ENCODE results near the gene PRR20B. TPM values are rescaled to one million over a fixed set of nuclear protein-coding genes. Genes with fewer than 3 reads are reported as not detected.
"Not testable (repeated sequence)": the region's sequence is repeated elsewhere in the genome, so short reads cannot be mapped to it uniquely, and the experiment has no call there.

PRR20B gene
- not detected for total RNA-seq
- total RNA-seq (2013): not detected

- H3K27me3 ChIP-seq (ENCODE audit: control insufficient read depth, insufficient read depth, low read length); H3K27me3 Mint-ChIP-seq (ENCODE audit: low read depth in 2 of 2); H3K9me3 Mint-ChIP-seq; ATAC-seq; H3K4me3 ChIP-seq (ENCODE audit: low read length); H3K4me3 Mint-ChIP-seq; H3K36me3 Mint-ChIP-seq; H3K9me3 ChIP-seq (ENCODE audit: control insufficient read depth, insufficient read depth, low read length); H3K4me1 ChIP-seq (ENCODE audit: control insufficient read depth, insufficient read depth, low read length); DNase-seq; H3K27ac ChIP-seq (ENCODE audit: low read length); H3K4me1 Mint-ChIP-seq; intact Hi-C loops (cut with micrococcal nuclease); H3K36me3 ChIP-seq (ENCODE audit: control insufficient read depth, insufficient read depth, low read length); H3K27ac Mint-ChIP-seq: not testable (repeated sequence)
- WGBS (ENCODE audit: insufficient coverage): no CpG with 5 or more reads among the region's 22 CpGs
Measured at GRCh38 chr13:57147188-57147587, at the start of gene PRR20B. TSS of gene PRR20B (plus strand) at chr13:57147488. CDS start at chr13:57147875, 387 bp downstream.

GRCh38 chr13:57114945-57115344 lies 32.3 kb upstream of the PRR20B start:
- Histone ChIP-seq H3K36me3 (ENCODE audit: control insufficient read depth, insufficient read depth, low read length) (no peaks in the 10 kb centered on the region), H3K27ac (ENCODE audit: low read length) (no peak overlapping the region), H3K9me3 (ENCODE audit: control insufficient read depth, insufficient read depth, low read length) (peaks cover 20% of the 10 kb centered on the region), H3K4me3 (ENCODE audit: low read length) (no peak overlapping the region), H3K4me1 (ENCODE audit: control insufficient read depth, insufficient read depth, low read length) (no peaks in the 10 kb centered on the region), H3K27me3 (ENCODE audit: control insufficient read depth, insufficient read depth, low read length) (no peaks in the 10 kb centered on the region)
- peaks cover 15 to 32% of the 10 kb centered on the region in 2 donors for H3K9me3 Mint-ChIP-seq
- no peak for DNase-seq
- intact Hi-C loops (cut with micrococcal nuclease): no loop called here
- H3K27me3 Mint-ChIP-seq (ENCODE audit: low read depth in 2 of 2): no peaks in the 10 kb centered on the region
- no peak for TF ChIP-seq CTCF (IDR thresholded peaks at IDR 0.05)
- no peak overlapping the region for H3K4me3 Mint-ChIP-seq
- H3K36me3 Mint-ChIP-seq: peaks cover 14% of the 10 kb centered on the region
- H3K4me1 Mint-ChIP-seq: no peaks in the 10 kb centered on the region
- 94% methylated on average over 2 of the region's 4 CpGs for WGBS (ENCODE audit: insufficient coverage)
- ATAC-seq: no peak
- no peak overlapping the region for H3K27ac Mint-ChIP-seq

- Histone ChIP-seq H3K36me3 (ENCODE audit: control insufficient read depth, insufficient read depth, low read length) (no peaks in the 10 kb centered on the region), H3K4me1 (ENCODE audit: control insufficient read depth, insufficient read depth, low read length) (no peaks in the 10 kb centered on the region), H3K27me3 (ENCODE audit: control insufficient read depth, insufficient read depth, low read length) (no peaks in the 10 kb centered on the region), H3K27ac (ENCODE audit: low read length) (no peak overlapping the region), H3K4me3 (ENCODE audit: low read length) (no peak overlapping the region), H3K9me3 (ENCODE audit: control insufficient read depth, insufficient read depth, low read length) (peaks cover 10% of the 10 kb centered on the region)
- no peak overlapping the region for H3K27ac Mint-ChIP-seq
- DNase-seq (no peak), ATAC-seq (no peak)
- H3K27me3 Mint-ChIP-seq (ENCODE audit: low read depth in 2 of 2): no peaks in the 10 kb centered on the region
- H3K4me3 Mint-ChIP-seq: no peak overlapping the region
- no peak for TF ChIP-seq CTCF (IDR thresholded peaks at IDR 0.05)
- no peaks in the 10 kb centered on the region for H3K4me1 Mint-ChIP-seq
- no peaks in the 10 kb centered on the region for H3K36me3 Mint-ChIP-seq
- H3K9me3 Mint-ChIP-seq: peaks cover 10 to 12% of the 10 kb centered on the region in 2 donors
- intact Hi-C loops (cut with micrococcal nuclease): no loop called here
- 78% methylated on average over 1 of the region's 1 CpG for WGBS (ENCODE audit: insufficient coverage)
Measured at GRCh38 chr13:57123681-57124080, 23.6 kb upstream of the PRR20B start.

GRCh38 chr13:57128909-57129308 lies 18.4 kb upstream of the PRR20B start:
- 81% methylated on average over 6 of the region's 6 CpGs for WGBS (ENCODE audit: insufficient coverage)
- ATAC-seq (no peak), DNase-seq (no peak)
- intact Hi-C loops (cut with micrococcal nuclease): no loop called here
- Histone ChIP-seq H3K4me1 (ENCODE audit: control insufficient read depth, insufficient read depth, low read length) (no peaks in the 10 kb centered on the region), H3K27ac (ENCODE audit: low read length) (no peak overlapping the region), H3K36me3 (ENCODE audit: control insufficient read depth, insufficient read depth, low read length) (no peaks in the 10 kb centered on the region), H3K9me3 (ENCODE audit: control insufficient read depth, insufficient read depth, low read length) (no peaks in the 10 kb centered on the region), H3K27me3 (ENCODE audit: control insufficient read depth, insufficient read depth, low read length) (no peaks in the 10 kb centered on the region), H3K4me3 (ENCODE audit: low read length) (no peak overlapping the region)
- TF ChIP-seq CTCF (IDR thresholded peaks at IDR 0.05): no peak
- no peaks in the 10 kb centered on the region for H3K27me3 Mint-ChIP-seq (ENCODE audit: low read depth in 2 of 2)
- H3K4me1 Mint-ChIP-seq: no peaks in the 10 kb centered on the region
- H3K27ac Mint-ChIP-seq: no peak overlapping the region
- H3K9me3 Mint-ChIP-seq: peaks cover 12 to 13% of the 10 kb centered on the region in 2 donors
- H3K4me3 Mint-ChIP-seq: no peak overlapping the region
- H3K36me3 Mint-ChIP-seq: no peaks in the 10 kb centered on the region
